ENCODE results near the gene OPTN.
A peak's percentile ranks its signal among the peaks of the same experiment; 100 is the strongest.
"Not testable (repeated sequence)": the region's sequence is repeated elsewhere in the genome, so short reads cannot be mapped to it uniquely, and the experiment has no call there.

Gene OPTN

GRCh38 chr10:13099666-13100348 lies at the start of gene OPTN:
TSS of gene OPTN (plus strand) at chr10:13100163. CDS start at chr10:13109123, 8,960 bp downstream.
- DNase-seq (ENCODE audit: low read depth in 2 of 2), result peak; percentile 58 to 60

DNA sequence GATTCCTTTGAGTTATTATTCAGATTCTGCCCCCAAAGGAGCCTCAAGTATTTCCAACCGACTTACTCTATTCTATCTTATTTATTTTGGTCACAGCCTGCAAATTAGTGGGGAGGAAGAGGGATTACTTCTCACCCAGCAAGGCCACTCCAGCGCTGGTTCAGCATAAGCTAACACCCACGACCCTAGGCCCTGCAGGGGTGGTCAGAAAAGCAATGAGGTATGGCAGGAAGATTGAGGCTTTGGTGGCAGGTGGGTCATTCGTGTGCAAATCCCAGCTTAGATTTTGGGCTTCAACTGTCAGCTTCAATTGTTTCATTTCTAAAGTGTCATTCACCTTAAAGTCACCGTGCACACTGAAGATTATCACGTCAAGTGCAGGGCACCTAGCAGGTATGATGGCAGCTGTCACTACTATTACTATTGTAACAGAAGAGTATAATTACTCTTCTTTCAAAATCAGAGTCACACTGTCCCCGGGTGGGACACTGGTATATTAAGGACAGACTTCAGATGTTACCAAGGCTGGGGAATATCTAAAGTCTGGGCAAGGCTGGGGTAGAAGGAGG lies 48.8 kb upstream of the OPTN start:
- DNase-seq (ENCODE audit: low read depth in 2 of 2), result no peak

DNA sequence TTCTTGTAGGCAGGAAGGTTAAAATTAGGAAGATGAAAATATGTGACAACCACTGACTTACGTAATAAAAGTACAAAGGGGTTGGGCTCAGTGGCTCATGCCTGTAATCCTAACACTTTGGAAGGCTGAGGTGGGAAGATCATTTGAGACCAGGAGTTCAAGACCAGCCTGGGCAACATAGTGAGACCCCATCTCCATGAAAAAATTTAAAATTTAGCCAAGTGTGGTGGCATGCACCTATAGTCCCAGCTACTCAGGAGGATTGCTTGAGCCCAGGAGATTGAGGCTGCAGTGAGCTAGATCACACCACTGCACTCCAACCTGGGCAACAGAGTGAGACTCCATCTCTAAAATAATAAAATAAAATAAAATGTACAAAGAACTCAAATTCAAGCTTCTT lies 46.8 kb upstream of the OPTN start:
- not testable (repeated sequence) for DNase-seq (ENCODE audit: low read depth in 2 of 2)

- DNase-seq (ENCODE audit: low read depth in 2 of 2), result no peak
Observed at GRCh38 chr10:13053794-13054462, 46.0 kb upstream of the OPTN start.

- DNase-seq (ENCODE audit: low read depth in 2 of 2), result no peak
Observed at GRCh38 chr10:13054844-13055243, 45.1 kb upstream of the OPTN start.

DNA sequence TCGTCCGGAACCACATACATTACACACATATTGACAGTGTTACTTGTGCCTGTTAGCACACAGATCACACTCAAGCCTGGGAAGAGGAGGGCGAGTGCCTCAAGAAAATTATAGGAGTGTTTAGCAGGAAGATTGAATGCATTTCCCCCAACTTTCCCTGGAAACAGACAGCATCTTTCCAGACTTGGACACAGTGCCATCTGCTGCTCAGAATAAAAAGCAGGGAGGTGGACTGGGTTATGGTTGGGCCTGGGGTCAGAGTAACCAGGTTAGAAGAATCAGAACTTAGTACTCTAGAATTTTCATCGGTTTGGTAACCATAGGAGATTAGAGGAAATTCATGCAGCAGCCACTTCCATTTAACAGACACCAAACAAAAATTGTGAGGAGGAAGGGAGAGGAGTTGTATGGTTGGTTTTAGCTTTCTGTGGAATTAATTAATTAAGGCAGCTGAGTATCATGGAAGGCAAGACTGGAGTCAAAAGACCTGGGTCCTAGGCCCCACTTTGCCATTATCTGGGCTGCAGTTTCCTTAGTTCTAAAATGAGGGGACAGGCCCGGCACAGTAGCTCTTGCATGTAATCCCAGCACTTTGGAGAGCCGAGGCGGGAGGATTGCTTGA lies 43.4 kb upstream of the OPTN start:
- DNase-seq (ENCODE audit: low read depth in 2 of 2), result no peak

DNA sequence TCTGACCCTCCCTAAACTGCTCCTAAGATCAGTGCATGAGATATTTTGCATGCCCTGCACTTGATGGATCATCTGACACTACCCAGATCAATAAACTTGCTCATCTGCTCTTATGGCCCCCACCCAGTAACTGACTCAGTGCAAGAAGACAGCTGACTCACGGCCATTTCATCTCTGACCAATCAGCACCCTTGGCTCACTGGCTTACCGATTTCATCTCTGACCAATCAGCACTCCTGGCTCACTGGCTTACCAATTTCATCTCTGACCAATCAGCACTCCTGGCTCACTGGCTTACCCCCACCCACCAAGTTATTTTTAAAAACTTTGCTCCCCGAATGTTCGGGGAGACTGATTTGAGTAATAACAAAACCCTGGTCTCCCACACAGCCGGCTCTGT lies 37.2 kb upstream of the OPTN start:
- no peak for DNase-seq (ENCODE audit: low read depth in 2 of 2)

DNA sequence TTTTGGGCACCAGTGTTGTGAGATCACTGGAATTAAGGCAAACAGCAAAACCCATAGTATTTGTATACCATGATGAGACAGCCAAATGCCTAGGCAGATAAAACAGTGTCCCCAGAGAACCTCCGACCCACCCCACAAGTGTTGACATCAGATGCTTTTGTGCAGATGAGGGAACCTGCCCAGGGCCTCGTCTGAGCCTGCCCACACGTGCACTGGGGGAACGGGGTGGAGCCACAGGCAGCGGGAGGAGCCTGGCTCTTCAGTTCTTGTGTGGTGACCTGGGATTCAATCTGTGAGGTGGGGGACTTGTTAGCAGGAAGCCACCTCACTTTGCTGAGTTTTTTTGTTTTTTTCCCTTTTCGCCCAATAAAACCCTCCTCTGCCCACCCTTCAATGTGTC lies 33.4 kb upstream of the OPTN start:
- DNase-seq (ENCODE audit: low read depth in 2 of 2), result no peak

GRCh38 chr10:13067431-13067830 lies 32.5 kb upstream of the OPTN start:
- DNase-seq (ENCODE audit: low read depth in 2 of 2), result no peak

GRCh38 chr10:13068071-13068470 lies 31.9 kb upstream of the OPTN start:
- no peak for DNase-seq (ENCODE audit: low read depth in 2 of 2)

DNA sequence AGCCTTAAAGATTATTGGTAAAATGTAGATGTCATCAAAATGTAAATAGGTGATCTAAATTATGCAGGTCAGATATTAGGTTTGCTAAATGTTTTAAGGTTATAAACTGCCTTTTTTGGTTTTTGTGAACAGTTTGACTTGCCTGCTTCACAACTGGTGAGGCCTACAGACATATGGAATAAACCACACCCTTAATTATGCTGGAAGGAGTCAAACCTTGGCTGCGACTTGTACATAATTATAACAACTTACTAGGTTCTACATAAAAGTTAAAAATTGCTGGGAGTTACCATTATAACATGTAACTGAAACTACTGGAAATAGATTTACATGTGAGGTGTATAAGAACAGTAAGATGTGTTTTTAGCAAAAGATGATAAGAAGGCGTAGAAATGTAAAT lies 31.5 kb upstream of the OPTN start:
- DNase-seq (ENCODE audit: low read depth in 2 of 2), result no peak

DNA sequence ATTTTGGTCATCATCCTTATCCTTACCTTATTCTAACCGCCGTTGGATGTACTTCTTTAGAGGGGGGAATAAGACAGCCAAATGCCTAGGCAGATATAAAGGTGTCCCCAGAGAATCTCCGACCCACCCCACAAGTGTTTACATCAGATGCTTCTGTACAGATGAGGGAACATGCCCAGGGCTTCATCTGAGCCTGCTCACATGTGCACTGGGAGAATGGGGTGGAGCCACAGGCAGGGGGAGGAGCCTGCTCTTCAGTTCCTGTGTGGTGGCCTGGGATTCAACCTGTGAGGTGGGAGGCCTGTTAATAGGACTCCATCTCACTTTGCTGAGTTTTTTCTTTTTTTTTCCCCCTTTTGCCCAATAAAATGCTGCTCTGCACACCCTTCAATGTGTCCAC lies 27.6 kb upstream of the OPTN start:
- DNase-seq (ENCODE audit: low read depth in 2 of 2), result no peak

- DNase-seq (ENCODE audit: low read depth in 2 of 2), result peak in 1 of 2 donors; percentile 2
Observed at GRCh38 chr10:13074563-13075451, 25.2 kb upstream of the OPTN start.

DNA sequence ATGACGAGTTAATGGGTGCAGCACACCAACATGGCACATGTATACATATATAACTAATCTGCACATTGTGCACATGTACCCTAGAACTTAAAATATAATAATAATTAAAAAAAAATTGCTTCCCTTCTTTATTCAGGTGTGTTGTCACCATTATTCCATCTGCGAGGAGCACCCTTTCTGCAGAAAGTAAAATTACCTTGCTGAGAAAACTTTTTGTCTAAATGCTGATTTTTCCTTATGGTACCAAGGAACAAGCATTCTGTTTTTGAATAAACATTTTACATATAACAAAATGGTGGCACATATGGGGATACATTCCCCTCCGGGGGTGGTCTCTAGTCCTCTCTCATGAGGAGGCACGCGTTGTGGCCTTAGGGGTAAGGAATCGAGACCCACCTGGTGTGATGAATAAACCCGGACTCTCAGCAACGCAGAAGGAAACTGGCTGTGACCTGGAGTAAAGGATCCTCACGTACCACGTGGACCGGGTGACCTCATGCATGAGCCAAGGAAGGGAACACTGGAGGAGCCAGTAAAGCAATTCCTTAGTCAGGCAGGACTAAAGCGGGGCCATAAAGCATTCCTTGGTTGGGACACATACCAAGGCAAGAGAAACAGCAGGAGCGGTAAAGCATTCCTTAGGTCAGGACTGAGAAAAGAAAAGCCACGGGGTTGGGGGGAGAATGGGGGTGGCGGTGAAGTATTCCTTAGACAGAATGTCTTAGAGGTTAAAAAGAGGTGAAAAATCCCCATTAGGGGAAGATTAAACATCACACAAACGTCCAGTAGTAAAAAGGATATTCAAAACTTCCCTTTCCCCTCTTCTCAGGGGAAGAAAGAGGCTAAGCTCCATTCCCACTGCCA lies 20.8 kb upstream of the OPTN start:
- no peak for DNase-seq (ENCODE audit: low read depth in 2 of 2)

GRCh38 chr10:13079776-13080050 lies 20.2 kb upstream of the OPTN start:
- no peak for DNase-seq (ENCODE audit: low read depth in 2 of 2)

DNA sequence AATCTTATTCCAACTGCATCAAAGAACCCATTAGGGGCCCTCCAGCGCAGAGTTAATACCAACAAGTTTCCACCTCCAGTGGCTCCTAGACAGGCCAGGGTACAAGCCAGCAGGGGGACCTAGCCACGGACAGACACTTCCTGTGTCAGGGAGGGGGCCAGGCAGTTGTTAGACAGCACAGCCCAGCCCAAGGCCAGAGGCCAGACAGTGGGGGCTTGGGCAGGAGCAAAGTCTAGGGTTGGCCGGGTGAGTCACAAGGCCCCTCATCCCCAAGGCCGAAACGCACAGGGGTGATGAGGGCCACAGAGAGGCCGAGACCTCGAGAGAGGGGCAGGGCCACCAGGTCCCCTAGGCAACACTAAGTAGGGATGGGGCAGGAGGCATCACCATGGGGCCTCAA lies 19.3 kb upstream of the OPTN start:
- no peak for DNase-seq (ENCODE audit: low read depth in 2 of 2)

- DNase-seq (ENCODE audit: low read depth in 2 of 2), result not testable (repeated sequence)
Observed at GRCh38 chr10:13083700-13084099, 16.3 kb upstream of the OPTN start.

DNA sequence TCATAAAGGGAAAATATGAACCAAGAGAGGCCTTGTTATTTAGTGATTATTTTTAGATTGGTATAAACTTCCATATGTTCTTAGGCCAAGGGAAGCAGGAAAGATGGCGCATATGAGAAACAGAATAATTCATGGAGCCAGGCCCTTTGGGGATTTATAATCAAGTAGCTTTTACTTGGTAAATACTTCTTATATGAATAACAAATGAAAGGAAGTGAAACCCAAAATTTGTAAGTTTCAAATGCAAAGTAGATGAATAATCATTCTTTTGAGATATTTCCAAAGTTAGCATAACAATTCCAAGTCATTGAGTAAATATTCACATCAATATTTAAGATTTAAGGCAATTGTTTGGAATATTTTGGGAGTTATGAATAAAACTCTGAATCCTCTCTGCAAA lies 13.9 kb upstream of the OPTN start:
- DNase-seq (ENCODE audit: low read depth in 2 of 2), result no peak

DNA sequence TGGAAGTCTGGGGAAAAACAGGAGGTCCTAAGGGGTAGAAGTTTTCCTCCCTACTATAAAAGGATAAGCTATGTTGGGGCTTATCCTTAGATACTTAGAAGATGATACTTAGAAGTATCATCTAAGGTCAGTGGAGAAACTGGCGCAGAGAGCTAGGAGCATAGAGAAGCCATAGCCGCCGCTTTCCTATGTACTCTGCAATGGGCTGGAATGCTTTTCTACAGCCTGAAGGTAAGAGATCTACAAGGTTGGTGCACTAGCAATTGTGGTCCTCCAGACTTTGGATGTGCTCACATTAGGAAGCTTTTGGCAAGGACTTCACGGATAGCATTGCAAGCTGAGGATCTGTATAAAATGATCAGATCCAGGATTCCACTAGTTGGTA lies 12.4 kb upstream of the OPTN start:
- no peak for DNase-seq (ENCODE audit: low read depth in 2 of 2)

DNA sequence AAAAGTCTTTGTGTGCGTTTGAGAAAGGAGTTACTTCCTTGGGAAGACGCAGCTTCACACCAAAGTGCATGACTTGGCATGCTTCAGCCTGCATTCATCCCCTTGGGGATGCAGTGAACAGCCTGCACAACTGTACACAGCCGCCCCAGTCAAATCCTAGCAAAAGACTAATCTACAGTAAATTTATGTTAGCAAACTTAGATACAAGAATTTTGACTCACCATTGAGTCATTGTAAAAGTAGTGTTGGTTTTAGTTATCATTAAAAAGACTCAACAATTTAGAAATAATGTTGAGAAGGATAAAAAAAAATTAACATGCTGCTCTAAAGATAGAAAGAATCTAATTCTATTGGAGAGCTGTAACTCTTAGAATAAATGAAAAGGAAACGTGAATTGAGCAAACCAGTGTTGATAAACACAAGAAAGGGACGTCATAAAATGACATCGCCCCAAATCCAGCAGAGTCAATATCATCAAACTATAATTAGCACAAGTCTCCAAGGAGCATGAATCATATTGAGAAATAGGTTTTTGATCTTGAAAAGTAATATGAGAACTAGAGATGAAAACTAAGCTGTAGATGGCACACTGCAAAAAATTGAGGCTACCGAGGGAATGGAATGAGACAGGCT lies 11.9 kb upstream of the OPTN start:
- no peak for DNase-seq (ENCODE audit: low read depth in 2 of 2)

DNA sequence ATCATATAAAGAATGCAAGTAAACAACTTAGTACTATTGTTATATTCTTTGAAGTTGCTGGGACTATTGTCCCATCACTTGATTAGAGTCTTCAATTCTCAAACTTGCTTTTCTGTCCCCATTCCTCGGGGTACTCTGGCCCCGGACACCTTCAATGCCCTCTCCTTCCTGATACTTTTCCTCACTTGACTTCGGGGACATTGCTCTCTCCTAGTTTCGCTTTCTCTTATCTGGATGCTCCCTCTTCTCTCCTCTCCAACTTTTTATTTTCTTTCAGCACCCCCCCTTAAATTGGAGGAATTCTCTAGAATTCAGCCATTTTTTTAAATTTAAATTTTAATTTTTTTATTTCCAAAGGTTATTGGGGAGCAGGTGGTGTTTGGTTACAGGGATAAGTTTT lies 10.6 kb upstream of the OPTN start:
- DNase-seq (ENCODE audit: low read depth in 2 of 2), result no peak

Measured in activated CD8-positive, alpha-beta memory T cell treated with anti-CD3 and anti-CD28 coated beads for 4 hours (primary cell).